ENCODE measurements around the gene CCDC102A. TPM values are rescaled to one million over a fixed set of nuclear protein-coding genes. Genes with fewer than 3 reads are reported as not detected.
A peak's percentile ranks its signal among the peaks of the same experiment; 100 is the strongest.

Gene CCDC102A
- total RNA-seq, 1 experiment from 2014 or later, result 8.1 TPM

GRCh38 chr16:57462209-57462977 lies 74.0 kb downstream of the CCDC102A start, which contains the start of gene POLR2C:
Gene POLR2C (plus strand): TSS chr16:57462679. CDS start chr16:57462725, 46 bp downstream.
- H3K27ac ChIP-seq, result no peak within 1 kb of the TSS
- intact Hi-C loops (cut with micrococcal nuclease; ENCODE audit: unreplicated experiment), result no loop called here
- H3K9me3 ChIP-seq (ENCODE audit: insufficient read depth, low read depth), result no peaks in the 10 kb centered on the region

More at GRCh38 chr16:57462209-57462977, 74.0 kb downstream of the CCDC102A start, which contains the start of gene POLR2C:
- CTCF ChIA-PET, result interaction anchor here (0.6 to 0.8 kb wide), 8 partner anchors 15 to 838 kb away, joined by 3 to 9 read pairs (median 4); partner anchors contain the start of genes CIAPIN1 and COQ9
- Histone ChIP-seq H3K4me2 (peak within 1 kb of the TSS; percentile 92), H2AFZ (peak within 1 kb of the TSS; percentile 79; the same call in 1 of the 2 replicates), H3K4me1 (replicated peaks; ENCODE audit: insufficient read depth) (peaks cover 12% of the 10 kb centered on the region), H3K9me2 (ENCODE audit: insufficient read depth) (no peaks in the 10 kb centered on the region), H3K27me3 (ENCODE audit: insufficient read depth, low read depth) (no peaks in the 10 kb centered on the region), H4K20me1 (ENCODE audit: insufficient read depth) (0 out of 2 replicates have a peak, but pooled peaks cover 5% of the 10 kb centered on the region), H3K36me3 (ENCODE audit: low read depth) (peaks cover 6% of the 10 kb centered on the region; the same call in 1 of the 2 replicates), H3F3A (ENCODE audit: insufficient read depth, low read depth) (peaks cover 15% of the 10 kb centered on the region), H3K4me3 (peak within 1 kb of the TSS; percentile 93), H3K79me2 (ENCODE audit: low read depth) (peaks cover 18% of the 10 kb centered on the region)
- DNase-seq, result peak; percentile 64 to 84
- no peak for TF ChIP-seq EZH2 (IDR thresholded peaks at IDR 0.05; ENCODE audit: low read depth)
- TF ChIP-seq CTCF (conservative IDR thresholded peaks at IDR 0.05), result peak; percentile 92
- POLR2A ChIA-PET (ENCODE audit: unreplicated experiment), result interaction anchor here (0.6 to 0.8 kb wide), 5 partner anchors 15 to 930 kb away, joined by 4 to 10 read pairs (median 5); partner anchors contain the start of genes CIAPIN1, COQ9, PSME3IP1 and RSPRY1
- BruUV-seq (replicated peaks), result no TSS peak

Other genes with a start within 250 kb of the CCDC102A start
- 0.24 and 0.35 TPM in 2 replicates for gene CCL22, start 177.8 kb downstream of the CCDC102A start, total RNA-seq (2021)
- gene CX3CL1, start 164.1 kb downstream of the CCDC102A start, total RNA-seq (2021), result not detected in 2 replicates
- gene CCL17, start 131.8 kb downstream of the CCDC102A start, total RNA-seq (2021), result not detected in 2 replicates
- 51.4 and 56.4 TPM in 2 replicates for gene CIAPIN1, start 89.2 kb downstream of the CCDC102A start, total RNA-seq (2021)
- 53.5 and 58.3 TPM in 2 replicates for gene COQ9, start 89.1 kb downstream of the CCDC102A start, total RNA-seq (2021)
- 47.3 and 47.8 TPM in 2 replicates for gene POLR2C, start 73.9 kb downstream of the CCDC102A start, total RNA-seq (2021)
- 27.4 and 38.7 TPM in 2 replicates for gene DOK4, start 50.1 kb downstream of the CCDC102A start, total RNA-seq (2021)
- gene ADGRG5, start 6.1 kb upstream of the CCDC102A start, total RNA-seq (2021), result not detected in 2 replicates
- 105 and 131 TPM in 2 replicates for gene ADGRG1, start 92.1 kb upstream of the CCDC102A start, total RNA-seq (2021)
- 0.25 TPM in 1 of 2 replicates, not detected in the other for gene ADGRG3, start 131.7 kb upstream of the CCDC102A start, total RNA-seq (2021)
- gene DRC7, start 158.2 kb upstream of the CCDC102A start, total RNA-seq (2021), result 0.85 and 1.7 TPM in 2 replicates
- gene KATNB1, start 199.2 kb upstream of the CCDC102A start, total RNA-seq (2021), result 25.9 and 27.7 TPM in 2 replicates